Heart left ventricle (tissue), 16 donors: ENCODE data around the gene RLN3. TPM values are rescaled to one million over a fixed set of nuclear protein-coding genes. Genes with fewer than 3 reads are reported as not detected.
A peak's percentile ranks its signal among the peaks of the same experiment; 100 is the strongest.

Source experiments
- ATAC-seq, 4 donors: fragments of 200-7000 bp; cut with Tn5 transposase; one replicate each; pipeline ENCODE4 v1.9.1; 2020 to 2022; ENCODE audit warnings: moderate library complexity in 4 of 4, mild to moderate bottlenecking in 3 of 4, moderate number of reproducible peaks in 1 of 4
- DNase-seq, 5 donors: peaks; one replicate each; pipeline ENCODE4 v3.0.0-alpha.2; 2020
- H3K27ac ChIP-seq, 12 donors: fragments of 200-600 bp; sonication (generic) in 4 of 12; one replicate each; pipeline versions ENCODE4 v1.5.0 to v1.8.0; 2016 to 2022; ENCODE audit warnings: mild to moderate bottlenecking in 2 of 12
- H3K27me3 ChIP-seq, 9 donors: fragments of 200-600 bp; sonication (generic) in 2 of 9; one replicate each; pipeline versions ENCODE4 v1.5.1 to v1.8.0; 2016 to 2022; ENCODE audit warnings: mild to moderate bottlenecking in 3 of 9
- H3K36me3 ChIP-seq, 9 donors: fragments of 200-600 bp; sonication (generic) in 2 of 9; one replicate each; pipeline versions ENCODE4 v1.5.0 to v1.8.0; 2018 to 2022; ENCODE audit warnings: mild to moderate bottlenecking in 2 of 9
- H3K4me1 ChIP-seq, 12 donors: fragments of 200-600 bp; sonication (generic) in 4 of 12; one replicate each; pipeline versions ENCODE4 v1.5.0 to v1.8.0; 2016 to 2022; ENCODE audit warnings: mild to moderate bottlenecking in 3 of 12
- H3K4me3 ChIP-seq, 12 donors: fragments of 200-600 bp; sonication (generic) in 4 of 12; one replicate each; pipeline versions ENCODE4 v1.5.0 to v1.8.0; 2017 to 2022; ENCODE audit warnings: mild to moderate bottlenecking in 9 of 12, moderate library complexity in 4 of 12
- H3K9me3 ChIP-seq, 12 donors: fragments of 200-600 bp; sonication (generic) in 4 of 12; one replicate each; pipeline versions ENCODE4 v1.5.0 to v1.8.0; 2016 to 2022; ENCODE audit warnings: mild to moderate bottlenecking in 1 of 12
- CTCF ChIP-seq, 12 donors: fragments of 200-600 bp; sonication (generic) in 4 of 12; IDR thresholded peaks; one replicate each; pipeline versions ENCODE4 v1.5.0 to v1.8.0; 2018 to 2022; ENCODE audit warnings: antibody characterized with exemption in 12 of 12, mild to moderate bottlenecking in 5 of 12
- POLR2A ChIP-seq, 2 donors: fragments of 450-650 bp; IDR thresholded peaks; one replicate each; pipeline ENCODE4 v1.6.1; 2017; ENCODE audit warnings: antibody characterized with exemption in 2 of 2, mild to moderate bottlenecking in 2 of 2, moderate library complexity in 2 of 2
- WGBS, 4 donors: extraction: QIAGEN DNeasy Blood & Tissue Kit in 2 of 4; methylation state at CpG; one replicate each; pipeline versions ENCODE4 v1.1.5 to v1.1.7; 2013 to 2018; 5-methylcytosine and 5-hydroxymethylcytosine counted together
- intact Hi-C, 10 donors: fragments of 100-400 bp; cut with DNase I; formaldehyde crosslinking; loops; one replicate each; pipeline versions ENCODE4 v1.11.1 to v1.14.2; 2022
- polyA plus RNA-seq, 2 donors: library from polyadenylated mRNA; stranded (reverse); fragments of 200-250 nt; gene quantifications; one replicate each; pipeline ENCODE4 v1.2.3, GENCODE V29; 2013
- total RNA-seq, 9 donors: library from RNA; depleted of rRNA in 2 of 9; stranded (reverse); fragments of >200 nt in 2 of 9; fragmentation: NEBNext Ultra II Directional in 3 of 9; extraction: Animal tissue kit (Norgen Biotek cat#: 25700) in 3 of 9; gene quantifications; one replicate each; pipeline versions ENCODE4 v1.1.0 to v1.2.4, GENCODE V29; 2016 to 2023
- donor health status: ischemic (EF 13 %, LVEDD 7.1; RV severe dilation, severe dysfunction).
- donor health status: healthy with polysubstance abuse.
- donor health status: DM: no; HTN: yes; CAD: no.
- donor health status: DM: no; HTN: no; CAD: no.
- donor health status: ischemic (EF 25% LVEDD 6.9; RV normal size, moderate dysfunction).
- donor health status: ischemic (EF 25% LVEDD 5.7; RV mildly dilated, moderate dysfunction).
- donor health status: healthy.
- donor health status: DM: yes; HTN: yes; CAD: no.
- donor health status: ischemic (EF 35%, LVEDD 5.7; RV mildly dilated, moderate dysfunction).
- donor health status: nonischemic (EF 11% LVEDD 7.7; RV severe dilation, severe dysfunction).
- donor health status: DM: yes; HTN: yes; CAD: no.
- donor health status: PGD.
- donor health status: ischemic (EF 29% LVEDD 5.4; RV normal size, mild dysfunction).
- donor health status: nonischemic (EF 23%, LVEDD 6.1; RV moderate dilation, normal function).

Gene RLN3
- total and polyA plus RNA-seq, 11 donors, result not detected

- ATAC-seq (peak; percentile 42 to 75 (median 63)), DNase-seq (peak; percentile 92 to 96 (median 94))
- Histone ChIP-seq H3K27ac (peak overlapping the region; percentile 96 to 100 (median 98)), H3K36me3 (no peaks in the 10 kb centered on the region), H3K9me3 (no peaks in the 10 kb centered on the region), H3K27me3 (no peaks in the 10 kb centered on the region), H3K4me1 (peaks cover 0 to 52% (median 32%) of the 10 kb centered on the region in 12 donors), H3K4me3 (peak overlapping the region; percentile 63 to 99 (median 86))
- intact Hi-C loops, result loop anchor here in 8 of 10 donors (1.0 to 10.0 kb wide), 5 partner anchors 51 to 68 kb away; partner anchors contain the start of gene DCAF15 (in 8 of the 8)
- TF ChIP-seq CTCF (IDR thresholded peaks at IDR 0.05) (no peak), POLR2A (IDR thresholded peaks at IDR 0.05) (peak in 1 of 2 donors; percentile 58)
- WGBS, 4 donors, result 4 to 21% (median 8%) methylated on average over 9 to 50 of the region's 50 CpGs
These were observed 22.4 kb upstream of the RLN3 start for GRCh38 chr19:14005349-14006084.

GRCh38 chr19:14006085-14006765 lies 21.7 kb upstream of the RLN3 start, which contains the start of gene RFX1:
RFX1 (minus strand) TSS chr19:14006320; CDS start chr19:13993843, 12,477 bp downstream.
- no peak for TF ChIP-seq CTCF (IDR thresholded peaks at IDR 0.05)
- TF ChIP-seq POLR2A (IDR thresholded peaks at IDR 0.05), result no peak
- 0 to 1% (median 0%) methylated on average over 26 to 58 of the region's 58 CpGs for WGBS, 4 donors
- intact Hi-C loops, result loop anchor here in 7 of 10 donors (1.0 to 10.0 kb wide), 4 partner anchors 51 to 67 kb away; partner anchors contain the start of gene DCAF15 (in 6 of the 7)
- DNase-seq (peak; percentile 100), ATAC-seq (peak; percentile 87 to 93 (median 91))
- peak within 1 kb of the TSS; percentile 63 to 99 (median 86) for H3K4me3 ChIP-seq
- H3K9me3 ChIP-seq, result no peaks in the 10 kb centered on the region
- peaks cover 0 to 48% (median 31%) of the 10 kb centered on the region in 12 donors for H3K4me1 ChIP-seq
- peak within 1 kb of the TSS; percentile 96 to 100 (median 98) for H3K27ac ChIP-seq
- no peaks in the 10 kb centered on the region for H3K27me3 ChIP-seq
- H3K36me3 ChIP-seq, result no peaks in the 10 kb centered on the region

- Histone ChIP-seq H3K4me3 (peak overlapping the region; percentile 40 to 99 (median 81)), H3K36me3 (no peaks in the 10 kb centered on the region), H3K27ac (peak overlapping the region; percentile 93 to 100 (median 98)), H3K4me1 (peaks cover 0 to 42% (median 31%) of the 10 kb centered on the region in 12 donors), H3K27me3 (no peaks in the 10 kb centered on the region), H3K9me3 (no peaks in the 10 kb centered on the region)
- intact Hi-C loops, result loop anchor here in 7 of 10 donors (1.0 to 10.0 kb wide), 4 partner anchors 52 to 66 kb away; partner anchors contain the start of gene DCAF15 (in 6 of the 7)
- DNase-seq (peak in 4 of 5 donors; percentile 86 to 93 (median 90)), ATAC-seq (peak; percentile 19 to 57 (median 50))
- TF ChIP-seq CTCF (IDR thresholded peaks at IDR 0.05), result no peak
- peak in 1 of 2 donors; percentile 69 for TF ChIP-seq POLR2A (IDR thresholded peaks at IDR 0.05)
- 5 to 8% (median 5%) methylated on average over 41 to 56 of the region's 56 CpGs for WGBS, 4 donors
These were observed 21.0 kb upstream of the RLN3 start for GRCh38 chr19:14006766-14007562.
